Pancreas (tissue), 10 donors: ENCODE data around the gene CYP1A2. TPM values are rescaled to one million over a fixed set of nuclear protein-coding genes. Genes with fewer than 3 reads are reported as not detected.
A peak's percentile ranks its signal among the peaks of the same experiment; 100 is the strongest.

Experiments
- ATAC-seq, 4 donors: fragments of 200-7000 bp; cut with Tn5 transposase; one replicate each; pipeline versions ENCODE4 v1.8.0 to v1.9.1; 2020; ENCODE audit warnings: mild to moderate bottlenecking in 4 of 4, moderate library complexity in 4 of 4
- DNase-seq, 6 donors: peaks; one replicate each; pipeline ENCODE4 v3.0.0-alpha.2; 2020
- FAIRE-seq: peaks from 2 replicates; lab custom pipeline; 2012; peaks lifted over from hg19 to GRCh38; lab: Jason Lieb, UNC
- H3K27ac ChIP-seq, 4 donors: fragments of 200-600 bp; sonication (generic); 1 replicate in 3 of 4; 2 replicates in 1 of 4; pipeline versions ENCODE4 v1.5.0 to v1.8.0; 2020
- H3K27me3 ChIP-seq, 4 donors: fragments of 200-600 bp; one replicate each; pipeline ENCODE4 v1.8.0; 2021
- H3K36me3 ChIP-seq, 3 donors: fragments of 200-600 bp; sonication (generic) in 1 of 3; one replicate each; pipeline versions ENCODE4 v1.5.0 to v1.8.0; 2020 to 2021
- H3K4me1 ChIP-seq, 3 donors: fragments of 200-600 bp; one replicate each; pipeline ENCODE4 v1.8.0; 2021
- H3K4me3 ChIP-seq, 4 donors: fragments of 200-600 bp; sonication (generic) in 2 of 4; one replicate each; pipeline versions ENCODE4 v1.5.0 to v1.8.0; 2020 to 2021
- H3K9me3 ChIP-seq, 4 donors: fragments of 200-600 bp; one replicate each; pipeline ENCODE4 v1.8.0; 2021
- WGBS, 2 donors: extraction: QIAGEN DNeasy Blood & Tissue Kit; methylation state at CpG; one replicate each; pipeline ENCODE4 v1.1.7; 2013; 5-methylcytosine and 5-hydroxymethylcytosine counted together
- intact Hi-C, 3 donors: fragments of 100-400 bp; cut with DNase I; formaldehyde crosslinking; loops; one replicate each; pipeline versions ENCODE4 v1.11.1 to v1.14.2; 2022
- polyA plus RNA-seq, 2 donors: library from polyadenylated mRNA; stranded (reverse); fragments of 200-250 nt; gene quantifications; one replicate each; pipeline ENCODE4 v1.2.3, GENCODE V29; 2013
- total RNA-seq, 6 donors: library from RNA; stranded (reverse); fragmentation: NEBNext Ultra II Directional in 4 of 6; extraction: Animal tissue kit (Norgen Biotek cat#: 25700) in 4 of 6; gene quantifications; one replicate each; pipeline versions ENCODE4 v1.2.1 to v1.2.4, GENCODE V29; 2021 to 2023
- TF ChIP-seq, protein P1 (sequence below), 4 donors: fragments of 200-600 bp; sonication (generic) in 3 of 4; IDR thresholded peaks; one replicate each; pipeline versions ENCODE4 v1.5.0 to v1.8.0; 2021; ENCODE audit warnings: antibody characterized with exemption in 4 of 4
- donor health status: healthy with polysubstance abuse.
- donor health status: DM: no; HTN: no; CAD: no; lungs with moderate emphysema.
- donor health status: DM: no; HTN: no; CAD: no.
- donor health status: control.
- donor health status: control.
- donor health status: Bipolar disorder and iron deficiency.
- donor health status: DM: yes; HTN: yes; CAD: no.
- donor health status: DM: no; HTN: no; CAD: no.
- donor health status: DM: no; HTN: no; CAD: no.
- donor health status: DM: yes; HTN: yes; CAD: no.

CYP1A2 gene
- total and polyA plus RNA-seq, 8 donors, result 0.06 TPM; not detected in 7

DNA sequence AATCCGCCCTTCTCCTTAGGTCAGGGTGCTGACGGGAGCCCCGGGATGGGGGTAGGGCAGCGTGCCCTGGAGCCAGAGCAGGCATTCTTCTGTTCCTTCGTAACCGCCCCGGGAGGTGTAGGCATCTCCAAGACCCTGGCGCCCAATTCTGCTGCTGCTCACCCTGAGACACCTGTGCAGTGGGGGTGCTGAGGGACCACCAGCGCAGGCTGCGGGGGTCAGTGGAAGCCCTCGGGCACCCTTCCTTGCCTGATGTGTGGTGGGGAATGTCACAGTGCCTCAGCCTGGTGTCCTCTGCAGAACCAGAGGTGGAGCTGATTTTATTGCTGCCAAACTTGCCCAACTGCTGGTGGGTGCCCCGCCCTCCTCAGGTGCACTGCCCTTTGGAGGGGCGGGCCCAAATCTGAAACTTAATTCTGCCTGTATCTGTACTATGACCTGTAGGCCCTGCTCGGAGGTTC lies 40.6 kb downstream of the CYP1A2 start:
- DNase-seq, result no peak
- no peaks in the 10 kb centered on the region for H3K27me3 ChIP-seq
- TF ChIP-seq, protein P1, sequence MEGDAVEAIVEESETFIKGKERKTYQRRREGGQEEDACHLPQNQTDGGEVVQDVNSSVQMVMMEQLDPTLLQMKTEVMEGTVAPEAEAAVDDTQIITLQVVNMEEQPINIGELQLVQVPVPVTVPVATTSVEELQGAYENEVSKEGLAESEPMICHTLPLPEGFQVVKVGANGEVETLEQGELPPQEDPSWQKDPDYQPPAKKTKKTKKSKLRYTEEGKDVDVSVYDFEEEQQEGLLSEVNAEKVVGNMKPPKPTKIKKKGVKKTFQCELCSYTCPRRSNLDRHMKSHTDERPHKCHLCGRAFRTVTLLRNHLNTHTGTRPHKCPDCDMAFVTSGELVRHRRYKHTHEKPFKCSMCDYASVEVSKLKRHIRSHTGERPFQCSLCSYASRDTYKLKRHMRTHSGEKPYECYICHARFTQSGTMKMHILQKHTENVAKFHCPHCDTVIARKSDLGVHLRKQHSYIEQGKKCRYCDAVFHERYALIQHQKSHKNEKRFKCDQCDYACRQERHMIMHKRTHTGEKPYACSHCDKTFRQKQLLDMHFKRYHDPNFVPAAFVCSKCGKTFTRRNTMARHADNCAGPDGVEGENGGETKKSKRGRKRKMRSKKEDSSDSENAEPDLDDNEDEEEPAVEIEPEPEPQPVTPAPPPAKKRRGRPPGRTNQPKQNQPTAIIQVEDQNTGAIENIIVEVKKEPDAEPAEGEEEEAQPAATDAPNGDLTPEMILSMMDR (IDR thresholded peaks at IDR 0.05), result no peak
- intact Hi-C loops, result no loop called here
- H3K9me3 ChIP-seq, result no peaks in the 10 kb centered on the region
- no peaks in the 10 kb centered on the region for H3K36me3 ChIP-seq
- WGBS, 2 donors, result 72 to 81% methylated on average over 14 of the region's 14 CpGs
- no peak for FAIRE-seq
- H3K4me3 ChIP-seq, result peak overlapping the region in 1 of 4 donors; percentile 12
- H3K4me1 ChIP-seq, result peaks cover 0 to 26% (median 0%) of the 10 kb centered on the region in 3 donors
- peak in 1 of 4 donors; percentile 35 for ATAC-seq
- H3K27ac ChIP-seq, result peak overlapping the region in 1 of 4 donors; percentile 64

DNA sequence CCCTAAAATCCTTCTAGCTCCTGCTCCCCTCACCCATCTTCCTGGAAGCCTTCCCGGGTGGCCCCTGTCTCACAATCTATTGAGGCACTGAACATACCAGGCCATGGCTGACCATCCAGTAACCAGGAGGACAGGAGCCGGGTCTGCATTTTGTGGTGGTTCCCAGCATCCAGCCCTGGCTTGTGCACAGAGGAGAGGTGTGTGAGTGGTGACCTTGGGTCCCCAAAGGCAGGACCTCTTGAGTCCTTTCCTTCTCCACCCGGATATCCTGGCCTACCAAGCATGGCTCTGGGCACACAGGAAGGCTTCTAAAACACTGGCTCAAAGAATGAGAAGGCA lies 41.1 kb downstream of the CYP1A2 start:
- Histone ChIP-seq H3K4me1 (peaks cover 0 to 26% (median 0%) of the 10 kb centered on the region in 3 donors), H3K9me3 (no peaks in the 10 kb centered on the region), H3K27me3 (no peaks in the 10 kb centered on the region), H3K4me3 (peak overlapping the region in 1 of 4 donors; percentile 12), H3K36me3 (no peaks in the 10 kb centered on the region), H3K27ac (peak overlapping the region in 2 of 4 donors; percentile 14 to 64)
- FAIRE-seq (no peak), DNase-seq (no peak), ATAC-seq (no peak)
- 52 to 61% methylated on average over 3 of the region's 3 CpGs for WGBS, 2 donors
- intact Hi-C loops, result no loop called here
- TF ChIP-seq, protein P1 (IDR thresholded peaks at IDR 0.05), result no peak

DNA sequence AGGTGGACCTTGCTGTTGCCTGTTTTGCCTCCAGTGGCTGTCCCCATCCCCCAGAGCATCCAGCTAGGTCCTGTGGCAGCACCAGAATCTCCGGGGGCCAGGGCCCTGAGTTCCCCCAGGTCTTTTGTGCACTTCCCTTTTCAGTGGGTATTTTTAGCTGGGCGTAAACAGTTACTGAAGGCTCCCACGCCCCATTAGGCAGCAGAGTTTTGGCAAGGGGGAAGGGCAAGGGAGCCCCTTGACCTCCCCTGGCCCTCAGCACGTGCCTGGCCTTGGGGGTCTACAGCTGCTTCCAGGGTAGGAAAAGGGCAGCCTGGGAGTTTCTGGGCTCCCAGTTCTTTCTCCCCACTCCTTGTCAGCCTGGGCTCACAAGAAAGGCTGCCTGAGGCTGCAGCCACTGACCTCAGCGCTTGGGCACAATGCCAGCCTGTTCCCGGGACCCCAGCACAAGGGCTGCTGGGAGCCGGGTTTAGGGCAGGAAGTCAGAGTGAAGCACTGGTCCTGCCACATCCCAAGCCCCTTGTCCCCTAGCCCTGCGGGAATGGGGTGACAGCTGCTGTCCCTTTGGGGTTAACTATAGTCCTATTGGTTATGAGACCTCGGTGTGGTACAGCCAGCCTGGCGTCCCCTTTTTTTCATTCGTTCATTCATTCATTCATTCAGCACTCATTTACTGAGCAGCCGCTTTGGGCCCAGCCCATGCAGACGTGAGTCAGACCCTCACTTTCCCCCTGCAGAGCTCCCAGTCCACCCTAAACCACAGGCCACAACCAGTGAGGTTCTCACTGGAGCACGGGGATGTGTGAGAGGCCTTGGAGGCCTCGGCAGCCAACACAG lies 41.7 kb downstream of the CYP1A2 start:
- ATAC-seq (peak in 3 of 4 donors; percentile 6 to 35 (median 25)), DNase-seq (peak in 1 of 6 donors; percentile 64), FAIRE-seq (no peak)
- H3K9me3 ChIP-seq, result no peaks in the 10 kb centered on the region
- H3K27ac ChIP-seq, result peak overlapping the region in 2 of 4 donors; percentile 14 to 64
- TF ChIP-seq, protein P1 (IDR thresholded peaks at IDR 0.05), result no peak
- no peaks in the 10 kb centered on the region for H3K36me3 ChIP-seq
- no peaks in the 10 kb centered on the region for H3K27me3 ChIP-seq
- WGBS, 2 donors, result 61 to 66% methylated on average over 15 of the region's 15 CpGs
- peak overlapping the region in 1 of 4 donors; percentile 12 for H3K4me3 ChIP-seq
- peaks cover 0 to 26% (median 0%) of the 10 kb centered on the region in 3 donors for H3K4me1 ChIP-seq
- intact Hi-C loops, result no loop called here

DNA sequence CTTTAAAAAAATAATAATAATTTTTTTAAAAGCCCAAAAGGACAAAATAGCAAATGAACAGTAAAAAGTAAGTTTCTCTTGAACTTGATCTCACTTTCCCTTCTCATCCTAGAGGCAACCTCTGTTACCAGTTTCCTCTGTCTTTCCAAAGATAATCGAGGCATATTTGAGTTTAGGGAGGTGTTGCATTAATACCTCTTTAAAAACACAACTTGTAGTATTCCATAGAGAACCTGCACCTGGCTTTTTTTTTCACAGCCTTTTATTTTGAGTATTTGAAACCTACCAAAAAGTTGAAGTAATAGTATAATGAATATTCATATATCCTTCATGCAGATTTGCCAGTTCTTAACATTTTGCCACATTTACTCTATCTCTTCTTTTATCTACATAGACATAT lies 42.4 kb downstream of the CYP1A2 start:
- intact Hi-C loops, result no loop called here
- ATAC-seq (no peak), FAIRE-seq (no peak), DNase-seq (no peak)
- TF ChIP-seq, protein P1 (IDR thresholded peaks at IDR 0.05), result no peak
- 51 to 69% methylated on average over 1 of the region's 1 CpG for WGBS, 2 donors
- Histone ChIP-seq H3K4me3 (no peak overlapping the region), H3K4me1 (peaks cover 0 to 26% (median 0%) of the 10 kb centered on the region in 3 donors), H3K9me3 (no peaks in the 10 kb centered on the region), H3K36me3 (no peaks in the 10 kb centered on the region), H3K27ac (peak overlapping the region in 1 of 4 donors; percentile 64), H3K27me3 (no peaks in the 10 kb centered on the region)

DNA sequence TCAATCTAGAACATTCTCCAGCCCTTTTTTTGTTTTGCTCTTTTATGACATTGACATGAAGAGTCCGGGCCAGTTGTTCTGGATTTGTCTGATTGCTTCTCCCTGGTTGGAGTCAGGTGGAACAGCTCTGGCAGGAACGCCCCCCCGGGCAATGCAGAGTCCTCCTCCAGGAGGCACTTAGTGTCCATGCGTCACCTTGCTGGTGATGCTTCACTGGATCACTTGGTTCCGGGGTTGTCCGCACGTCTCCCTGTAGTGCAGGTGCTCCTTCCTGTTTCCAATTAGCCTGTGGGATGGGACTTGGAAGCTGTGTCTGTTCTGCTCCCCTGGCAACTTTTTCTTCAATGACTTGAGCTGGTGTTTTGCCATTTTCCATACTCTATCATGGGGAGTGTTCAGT lies 43.0 kb downstream of the CYP1A2 start:
- 84 to 87% methylated on average over 7 of the region's 7 CpGs for WGBS, 2 donors

More for the DNA sequence above, 43.0 kb downstream of the CYP1A2 start:
- H3K4me3 ChIP-seq, result no peak overlapping the region
- ATAC-seq (no peak), FAIRE-seq (no peak), DNase-seq (no peak)
- no peaks in the 10 kb centered on the region for H3K27me3 ChIP-seq
- TF ChIP-seq, protein P1 (IDR thresholded peaks at IDR 0.05), result no peak
- H3K4me1 ChIP-seq, result peaks cover 0 to 26% (median 0%) of the 10 kb centered on the region in 3 donors
- intact Hi-C loops, result no loop called here
- H3K9me3 ChIP-seq, result no peaks in the 10 kb centered on the region
- H3K36me3 ChIP-seq, result no peaks in the 10 kb centered on the region
- H3K27ac ChIP-seq, result no peak overlapping the region
